Muscle layer of colon (tissue), 2 donors: ENCODE data around the gene SLC27A5.

Source experiments
- H3K27ac ChIP-seq: one replicate; pipeline ENCODE4 v1.7.0; 2013; ENCODE audit warnings: low read depth, mild to moderate bottlenecking, low read length, moderate library complexity
- H3K27me3 ChIP-seq, 2 donors: one replicate each; pipeline ENCODE4 v1.7.0; 2013; ENCODE audit warnings: low read length in 2 of 2, mild to moderate bottlenecking in 2 of 2; ENCODE audit not compliant: insufficient read depth in 2 of 2, control insufficient read depth in 1 of 2
- H3K36me3 ChIP-seq: one replicate; pipeline ENCODE4 v1.7.0; 2013; ENCODE audit warnings: mild to moderate bottlenecking, low read length; ENCODE audit not compliant: insufficient read depth
- H3K4me1 ChIP-seq: one replicate; pipeline ENCODE4 v1.7.0; 2013; ENCODE audit warnings: mild to moderate bottlenecking, low read length; ENCODE audit not compliant: insufficient read depth
- H3K4me3 ChIP-seq, 2 donors: one replicate each; pipeline ENCODE4 v1.7.0; 2013; ENCODE audit warnings: low read length in 2 of 2, low read depth in 1 of 2, mild to moderate bottlenecking in 1 of 2, moderate library complexity in 1 of 2
- H3K9ac ChIP-seq: one replicate; pipeline ENCODE4 v1.7.0; 2013; ENCODE audit warnings: low read length
- H3K9me3 ChIP-seq: one replicate; pipeline ENCODE4 v1.7.0; 2013; ENCODE audit warnings: mild to moderate bottlenecking, low read length
- donor health status: abdominal sarcoma.
- donor health status: Adenocarcinoma of cecum.

Gene SLC27A5

DNA sequence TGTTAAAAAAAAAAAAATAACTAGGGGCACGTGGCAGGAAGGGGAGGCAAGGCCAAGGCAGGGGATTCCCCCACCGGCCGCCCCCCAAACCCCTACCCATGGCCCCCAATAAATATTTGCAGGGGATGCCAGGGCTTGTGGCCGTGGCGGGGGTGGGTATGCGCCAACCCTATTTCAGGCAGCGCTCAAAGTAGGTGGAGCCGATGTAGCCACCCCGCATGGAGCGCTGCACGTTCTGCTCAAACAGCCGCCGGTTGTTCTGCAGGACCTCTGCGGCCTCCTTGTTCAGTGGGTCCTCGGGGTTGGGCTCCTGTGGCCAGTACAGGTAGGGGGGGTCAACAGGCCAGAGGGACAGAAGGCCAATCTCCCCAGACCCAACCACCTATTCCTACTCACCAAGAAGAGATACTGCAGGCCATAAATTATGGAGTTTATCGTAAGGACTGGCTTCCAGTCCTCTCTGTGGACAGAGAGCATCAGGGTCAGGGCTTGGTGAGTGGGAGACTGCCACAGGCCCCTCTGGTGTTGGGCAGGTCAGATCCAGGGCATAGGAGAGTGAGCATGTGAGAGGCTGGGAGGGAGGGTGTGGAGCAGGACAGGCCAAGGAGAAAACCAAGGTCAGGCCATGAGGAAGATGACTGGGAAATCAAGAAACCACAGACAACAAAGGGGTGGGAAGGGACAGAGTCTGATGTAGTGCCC lies 44.3 kb upstream of the SLC27A5 start:
- no peak overlapping the region for H3K4me3 ChIP-seq
- H3K9ac ChIP-seq = no peak overlapping the region
- peaks cover 37% of the 10 kb centered on the region for H3K36me3 ChIP-seq
- no peaks in the 10 kb centered on the region for H3K9me3 ChIP-seq
- H3K27me3 ChIP-seq = no peaks in the 10 kb centered on the region
- H3K4me1 ChIP-seq = peaks cover 47% of the 10 kb centered on the region
- peak overlapping the region; percentile 87 for H3K27ac ChIP-seq

DNA sequence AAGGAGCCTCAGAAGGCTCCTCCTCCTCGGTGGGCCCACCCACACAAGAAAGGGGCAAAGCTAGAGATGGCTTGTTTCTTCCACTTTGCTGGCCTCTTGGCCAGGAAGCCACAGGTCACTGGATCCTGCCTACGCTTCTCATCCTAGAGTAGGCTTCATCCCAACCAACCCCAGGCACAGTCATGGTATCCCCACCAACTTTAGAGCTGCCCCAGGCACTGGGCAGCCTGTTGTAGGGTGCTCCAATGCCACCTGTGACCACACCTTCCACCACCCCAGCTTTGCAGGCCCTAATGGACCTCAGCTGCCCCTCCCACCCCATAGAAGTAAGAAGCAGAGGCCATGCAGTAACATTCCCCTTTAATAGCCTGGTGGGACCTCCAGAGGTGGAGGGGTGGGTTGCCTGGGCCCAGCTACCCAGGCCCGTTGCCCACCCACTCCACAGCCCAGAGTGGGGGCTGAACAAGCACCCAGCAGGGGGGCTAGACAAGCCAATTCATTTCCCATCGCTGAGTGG lies 43.6 kb upstream of the SLC27A5 start:
- Histone ChIP-seq H3K27me3 (no peaks in the 10 kb centered on the region), H3K9ac (peak overlapping the region; percentile 37), H3K36me3 (peaks cover 43% of the 10 kb centered on the region), H3K9me3 (no peaks in the 10 kb centered on the region), H3K4me1 (peaks cover 42% of the 10 kb centered on the region), H3K4me3 (peak overlapping the region; percentile 55 to 97), H3K27ac (peak overlapping the region; percentile 87)

GRCh38 chr19:58554494-58555368 lies 42.9 kb upstream of the SLC27A5 start, which contains the start of gene CHMP2A:
Gene CHMP2A (minus strand): TSS chr19:58555105. CDS start chr19:58554212, 893 bp downstream.
- H3K4me1 ChIP-seq = peaks cover 35% of the 10 kb centered on the region
- no peaks in the 10 kb centered on the region for H3K27me3 ChIP-seq
- H3K9ac ChIP-seq = peak within 1 kb of the TSS; percentile 92
- peak within 1 kb of the TSS; percentile 87 for H3K27ac ChIP-seq
- H3K4me3 ChIP-seq = peak within 1 kb of the TSS; percentile 55 to 97
- H3K36me3 ChIP-seq = peaks cover 50% of the 10 kb centered on the region
- no peaks in the 10 kb centered on the region for H3K9me3 ChIP-seq

GRCh38 chr19:58553799-58554493 lies 42.2 kb upstream of the SLC27A5 start:
- Histone ChIP-seq H3K4me1 (peaks cover 33% of the 10 kb centered on the region), H3K9me3 (no peaks in the 10 kb centered on the region), H3K27ac (peak overlapping the region; percentile 87), H3K4me3 (peak overlapping the region; percentile 55 to 97), H3K36me3 (peaks cover 58% of the 10 kb centered on the region), H3K27me3 (no peaks in the 10 kb centered on the region), H3K9ac (peak overlapping the region; percentile 92)

GRCh38 chr19:58552655-58553054 lies 40.9 kb upstream of the SLC27A5 start:
- Histone ChIP-seq H3K9ac (no peak overlapping the region), H3K9me3 (no peaks in the 10 kb centered on the region), H3K4me1 (peaks cover 33% of the 10 kb centered on the region), H3K27me3 (no peaks in the 10 kb centered on the region), H3K36me3 (peaks cover 71% of the 10 kb centered on the region), H3K4me3 (no peak overlapping the region), H3K27ac (no peak overlapping the region)

GRCh38 chr19:58551577-58552471 lies 40.0 kb upstream of the SLC27A5 start:
- Histone ChIP-seq H3K36me3 (peaks cover 75% of the 10 kb centered on the region), H3K4me3 (no peak overlapping the region), H3K27ac (no peak overlapping the region), H3K9me3 (no peaks in the 10 kb centered on the region), H3K4me1 (peaks cover 33% of the 10 kb centered on the region), H3K9ac (no peak overlapping the region), H3K27me3 (no peaks in the 10 kb centered on the region)

DNA sequence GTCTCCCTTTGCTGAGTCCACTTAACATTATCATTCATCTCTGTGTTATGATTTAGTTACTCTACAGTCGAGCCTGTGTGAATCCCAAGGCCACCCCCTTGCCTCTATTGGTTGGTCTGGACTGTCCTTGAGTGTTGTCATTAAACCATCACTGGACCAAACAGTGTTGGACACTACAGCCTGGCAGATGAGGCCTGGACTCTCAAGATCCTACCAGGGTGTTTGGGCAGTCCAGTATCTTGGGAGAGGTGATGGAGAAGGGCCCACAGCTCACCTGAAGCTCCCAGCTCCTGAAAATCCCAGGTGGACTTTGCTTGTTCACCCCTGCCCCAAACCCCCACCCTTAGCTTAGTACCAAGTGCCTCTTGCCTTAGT lies 39.3 kb upstream of the SLC27A5 start:
- Histone ChIP-seq H3K4me1 (peaks cover 33% of the 10 kb centered on the region), H3K9me3 (no peaks in the 10 kb centered on the region), H3K4me3 (no peak overlapping the region), H3K9ac (no peak overlapping the region), H3K27ac (no peak overlapping the region), H3K36me3 (peaks cover 73% of the 10 kb centered on the region), H3K27me3 (no peaks in the 10 kb centered on the region)

DNA sequence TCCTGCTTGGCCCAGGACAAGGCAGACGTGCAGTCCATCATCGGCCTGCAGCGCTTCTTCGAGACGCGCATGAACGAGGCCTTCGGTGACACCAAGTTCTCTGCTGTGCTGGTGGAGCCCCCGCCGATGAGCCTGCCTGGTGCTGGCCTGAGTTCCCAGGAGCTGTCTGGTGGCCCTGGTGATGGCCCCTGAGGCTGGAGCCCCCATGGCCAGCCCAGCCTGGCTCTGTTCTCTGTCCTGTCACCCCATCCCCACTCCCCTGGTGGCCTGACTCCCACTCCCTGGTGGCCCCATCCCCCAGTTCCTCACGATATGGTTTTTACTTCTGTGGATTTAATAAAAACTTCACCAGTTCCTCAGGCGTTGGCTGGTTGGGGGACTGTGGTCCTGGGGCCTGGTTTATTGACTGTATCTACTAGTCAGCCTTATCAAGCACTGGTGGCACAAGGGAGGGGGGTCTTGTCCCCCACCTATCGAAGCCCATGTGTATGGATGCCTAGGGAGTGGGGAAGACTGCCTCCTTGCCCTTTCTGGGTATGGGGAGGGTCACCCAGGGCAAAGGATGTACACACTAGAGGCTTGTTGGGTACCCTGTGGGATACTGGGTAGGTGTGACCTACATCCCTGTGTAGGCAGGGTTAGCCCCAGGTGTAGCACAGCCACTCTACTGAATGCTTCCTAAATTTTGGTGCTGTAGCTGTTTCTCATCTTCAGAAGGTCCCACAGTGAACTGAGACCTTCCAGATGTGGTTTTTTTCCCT lies 38.8 kb upstream of the SLC27A5 start:
- Histone ChIP-seq H3K27ac (no peak overlapping the region), H3K4me1 (peaks cover 37% of the 10 kb centered on the region), H3K36me3 (peaks cover 76% of the 10 kb centered on the region), H3K4me3 (no peak overlapping the region), H3K27me3 (no peaks in the 10 kb centered on the region), H3K9ac (no peak overlapping the region), H3K9me3 (no peaks in the 10 kb centered on the region)

DNA sequence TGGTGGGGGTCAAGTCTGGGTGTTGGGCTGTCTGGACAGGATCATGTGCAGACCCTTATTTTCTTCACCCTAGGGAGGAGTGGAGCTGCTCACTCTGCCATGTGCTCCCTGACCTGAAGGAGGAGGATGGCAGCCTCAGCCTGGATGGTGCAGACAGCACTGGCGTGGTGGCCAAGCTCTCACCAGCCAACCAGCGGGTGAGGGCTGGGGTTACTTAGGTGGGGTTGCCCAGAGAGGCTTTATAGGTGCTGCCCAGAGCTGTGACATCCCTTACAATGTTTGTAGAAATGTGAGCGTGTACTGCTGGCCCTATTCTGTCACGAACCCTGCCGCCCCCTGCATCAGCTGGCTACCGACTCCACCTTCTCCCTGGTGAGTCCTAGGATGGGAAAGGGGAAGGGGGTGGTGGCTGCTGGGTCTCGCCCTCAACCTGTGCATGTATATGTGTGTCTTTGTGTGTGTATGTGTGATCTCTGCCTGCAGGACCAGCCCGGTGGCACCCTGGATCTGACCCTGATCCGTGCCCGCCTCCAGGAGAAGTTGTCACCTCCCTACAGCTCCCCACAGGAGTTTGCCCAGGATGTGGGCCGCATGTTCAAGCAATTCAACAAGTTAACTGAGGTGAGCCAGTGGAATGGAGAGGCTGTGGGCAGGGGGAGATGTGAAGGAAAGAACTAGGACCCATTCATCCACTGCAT lies 38.0 kb upstream of the SLC27A5 start:
- H3K4me1 ChIP-seq = peaks cover 38% of the 10 kb centered on the region
- H3K9me3 ChIP-seq = no peaks in the 10 kb centered on the region
- no peaks in the 10 kb centered on the region for H3K27me3 ChIP-seq
- H3K9ac ChIP-seq = no peak overlapping the region
- H3K27ac ChIP-seq = no peak overlapping the region
- H3K36me3 ChIP-seq = peaks cover 78% of the 10 kb centered on the region
- no peak overlapping the region for H3K4me3 ChIP-seq
